Stimulated activated effector memory CD8-positive, alpha-beta T cell treated with anti-CD3 and anti-CD28 coated beads, Interleukin-12 subunit alpha, Interleukin-12 subunit beta, amount 100 ng/mL, for 72 hours (primary cell): Measurements from ENCODE around the gene LIMS2.

Experiments used
- ATAC-seq: fragments of 150-1000 bp; cut with Tn5 transposase; 2 replicates; pipeline ENCODE4 v1.10.0; 2021
- DNase-seq, 2 donors: peaks; one replicate each; pipeline ENCODE4 v3.0.0; 2021 to 2022; ENCODE audit warnings: low spot score in 2 of 2
- H3K27ac Mint-ChIP-seq: one replicate; pipeline ENCODE4 v1.8.0; 2022; ENCODE audit warnings: mild to moderate bottlenecking, mixed read lengths
- H3K36me3 Mint-ChIP-seq: one replicate; pipeline ENCODE4 v1.8.0; 2022; ENCODE audit warnings: mild to moderate bottlenecking, mixed read lengths
- H3K4me1 Mint-ChIP-seq: one replicate; pipeline ENCODE4 v1.8.0; 2022; ENCODE audit warnings: mixed read lengths
- H3K4me3 Mint-ChIP-seq: one replicate; pipeline ENCODE4 v1.8.0; 2022; ENCODE audit warnings: mild to moderate bottlenecking, mixed read lengths
- H3K9me3 Mint-ChIP-seq: one replicate; pipeline ENCODE4 v1.8.0; 2022; ENCODE audit warnings: mixed read lengths

LIMS2 gene

GRCh38 chr2:127609031-127609751 lies 66.1 kb downstream of the LIMS2 start:
- no peak overlapping the region for H3K4me3 Mint-ChIP-seq
- DNase-seq (no peak), ATAC-seq (no peak)
- H3K9me3 Mint-ChIP-seq = peaks cover 8% of the 10 kb centered on the region
- no peak overlapping the region for H3K27ac Mint-ChIP-seq
- no peaks in the 10 kb centered on the region for H3K36me3 Mint-ChIP-seq
- no peaks in the 10 kb centered on the region for H3K4me1 Mint-ChIP-seq

GRCh38 chr2:127608061-127609030 lies 67.0 kb downstream of the LIMS2 start:
- H3K4me3 Mint-ChIP-seq = no peak overlapping the region
- H3K36me3 Mint-ChIP-seq = no peaks in the 10 kb centered on the region
- no peak for DNase-seq
- ATAC-seq = no peak
- H3K27ac Mint-ChIP-seq = no peak overlapping the region
- no peaks in the 10 kb centered on the region for H3K4me1 Mint-ChIP-seq
- H3K9me3 Mint-ChIP-seq = peaks cover 7% of the 10 kb centered on the region

DNA sequence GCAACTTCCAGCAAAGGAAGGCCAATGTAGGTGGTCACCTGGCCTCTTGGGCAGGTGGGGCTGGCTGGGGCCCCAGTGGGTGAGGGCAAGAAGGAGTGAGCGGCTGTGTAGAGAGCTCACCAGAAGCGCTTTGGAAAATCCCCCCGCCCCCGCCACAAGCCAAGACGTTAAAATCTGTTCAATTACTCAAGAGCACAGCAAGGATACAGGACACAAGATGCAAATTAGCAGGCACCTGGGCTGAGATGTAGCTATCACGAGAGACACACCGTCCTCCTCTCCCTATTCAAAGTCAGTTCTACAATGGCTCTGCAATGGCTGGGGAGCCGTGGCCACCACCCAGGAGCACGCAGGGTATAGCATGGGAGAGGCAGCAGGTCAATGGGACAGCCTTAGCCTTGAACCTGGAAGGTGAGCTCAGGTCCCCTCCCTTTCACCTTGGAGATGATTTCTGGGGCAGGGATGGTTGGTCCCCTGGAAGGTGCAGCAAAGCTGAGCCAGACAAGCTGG lies 67.9 kb downstream of the LIMS2 start:
- Mint-ChIP-seq H3K9me3 (peaks cover 3% of the 10 kb centered on the region), H3K36me3 (no peaks in the 10 kb centered on the region), H3K4me1 (no peaks in the 10 kb centered on the region), H3K4me3 (no peak overlapping the region), H3K27ac (no peak overlapping the region)
- no peak for ATAC-seq
- DNase-seq = no peak

DNA sequence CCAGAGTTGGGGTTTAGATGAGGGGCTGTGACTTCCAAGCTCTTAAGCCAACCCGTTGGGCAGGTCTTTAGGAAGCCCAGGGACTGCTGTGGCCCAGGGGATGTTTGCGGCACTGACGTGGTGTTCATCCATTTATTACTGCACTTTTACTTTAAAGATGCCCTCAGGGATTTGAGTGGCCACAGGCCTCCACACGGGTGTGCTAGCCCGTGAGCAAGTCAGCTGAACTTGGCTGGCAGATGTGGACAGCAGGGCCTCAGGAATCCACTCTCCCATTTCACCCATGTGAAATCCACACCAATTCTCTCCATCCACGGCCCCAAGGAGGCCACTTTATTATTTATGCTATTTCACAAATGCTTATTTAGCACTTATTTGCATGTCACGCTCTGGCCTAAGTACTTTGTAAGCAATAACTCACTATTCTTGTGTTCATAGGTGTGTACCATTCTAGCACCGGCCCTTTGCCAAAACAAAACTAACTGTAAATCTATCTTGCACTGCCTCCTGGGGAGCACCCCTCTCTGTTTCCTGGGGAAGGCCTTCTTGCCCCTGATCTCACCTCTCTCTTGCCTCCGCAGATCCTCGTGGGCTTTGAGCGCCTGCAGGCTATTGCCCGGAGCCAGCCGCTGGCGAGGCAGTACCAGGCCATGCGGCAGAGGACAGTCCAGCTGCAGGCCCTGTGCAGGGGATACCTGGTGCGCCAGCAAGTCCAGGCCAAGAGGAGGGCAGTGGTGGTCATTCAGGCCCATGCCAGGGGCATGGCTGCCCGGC lies 68.5 kb downstream of the LIMS2 start:
- ATAC-seq (no peak), DNase-seq (no peak)
- Mint-ChIP-seq H3K4me3 (no peak overlapping the region), H3K27ac (no peak overlapping the region), H3K36me3 (no peaks in the 10 kb centered on the region), H3K9me3 (peaks cover 7% of the 10 kb centered on the region), H3K4me1 (no peaks in the 10 kb centered on the region)

- Mint-ChIP-seq H3K27ac (no peak overlapping the region), H3K36me3 (no peaks in the 10 kb centered on the region), H3K9me3 (peaks cover 4% of the 10 kb centered on the region), H3K4me1 (no peaks in the 10 kb centered on the region), H3K4me3 (no peak overlapping the region)
- no peak for DNase-seq
- no peak for ATAC-seq
These were observed 69.6 kb downstream of the LIMS2 start for GRCh38 chr2:127605691-127606263.

DNA sequence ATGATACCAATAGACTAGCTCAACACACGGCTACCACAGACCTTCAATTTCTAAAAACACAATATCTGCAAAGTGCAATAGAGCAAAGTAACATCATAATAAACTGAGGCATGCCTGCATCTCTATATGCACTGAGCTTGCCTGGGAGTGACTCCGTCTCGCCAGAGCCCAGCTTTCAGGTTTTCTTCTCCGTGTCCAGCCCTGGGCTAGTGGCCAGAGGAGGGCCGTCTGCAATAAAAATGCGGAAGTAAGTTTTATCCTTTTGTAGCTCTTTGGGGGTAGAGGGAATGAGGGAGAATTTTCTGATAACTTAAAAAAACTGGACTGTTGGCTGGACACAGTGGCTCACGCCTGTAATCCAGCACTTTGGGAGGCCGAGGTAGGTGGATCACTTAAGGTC lies 70.3 kb downstream of the LIMS2 start:
- no peaks in the 10 kb centered on the region for H3K4me1 Mint-ChIP-seq
- no peak overlapping the region for H3K4me3 Mint-ChIP-seq
- DNase-seq (no peak), ATAC-seq (no peak)
- peaks cover 4% of the 10 kb centered on the region for H3K9me3 Mint-ChIP-seq
- H3K27ac Mint-ChIP-seq = no peak overlapping the region
- H3K36me3 Mint-ChIP-seq = no peaks in the 10 kb centered on the region

DNA sequence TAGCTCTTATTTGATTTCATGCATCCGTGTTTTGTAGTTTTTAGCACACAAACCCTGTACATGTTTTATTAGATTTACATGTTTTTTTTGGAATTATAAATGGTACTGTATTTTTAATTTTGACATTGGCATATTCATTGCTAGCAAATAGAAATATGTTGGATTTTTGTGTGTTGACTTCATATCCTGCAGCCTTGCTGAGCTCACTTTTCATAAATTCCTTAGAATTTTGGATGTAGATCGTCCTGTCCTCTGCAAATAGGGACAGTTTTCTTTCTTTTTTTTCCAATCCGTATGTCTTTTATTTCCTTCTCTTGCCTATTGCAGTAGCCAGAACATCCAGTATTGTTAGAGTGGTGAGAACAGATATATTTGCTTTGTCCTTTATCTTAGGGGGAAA lies 76.1 kb downstream of the LIMS2 start:
- Mint-ChIP-seq H3K4me3 (no peak overlapping the region), H3K9me3 (peaks cover 4% of the 10 kb centered on the region), H3K36me3 (no peaks in the 10 kb centered on the region), H3K27ac (no peak overlapping the region), H3K4me1 (no peaks in the 10 kb centered on the region)
- ATAC-seq (no peak), DNase-seq (no peak)

- peaks cover 4% of the 10 kb centered on the region for H3K9me3 Mint-ChIP-seq
- no peaks in the 10 kb centered on the region for H3K4me1 Mint-ChIP-seq
- H3K4me3 Mint-ChIP-seq = no peak overlapping the region
- DNase-seq = no peak
- H3K36me3 Mint-ChIP-seq = no peaks in the 10 kb centered on the region
- H3K27ac Mint-ChIP-seq = no peak overlapping the region
- no peak for ATAC-seq
These were observed 76.6 kb downstream of the LIMS2 start for GRCh38 chr2:127598711-127599110.

DNA sequence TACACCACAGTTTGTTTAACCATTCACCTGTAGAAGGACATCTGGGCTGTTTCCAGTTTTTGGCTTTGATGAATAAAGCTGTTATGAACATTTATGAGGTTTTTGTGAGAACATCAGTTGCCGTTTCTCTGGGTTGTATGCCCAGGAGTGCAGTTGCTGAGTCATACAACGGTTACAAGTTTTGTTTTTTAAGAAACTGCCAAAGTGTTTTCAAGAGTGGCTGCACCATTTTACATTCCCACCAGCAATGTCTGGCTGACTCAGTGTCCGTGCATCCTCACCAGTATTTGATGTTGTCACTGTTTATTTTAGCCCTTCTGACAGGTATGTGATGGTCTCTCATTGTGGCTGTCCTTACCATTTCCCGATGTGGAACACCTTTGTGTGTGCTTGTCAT lies 77.3 kb downstream of the LIMS2 start:
- peaks cover 4% of the 10 kb centered on the region for H3K9me3 Mint-ChIP-seq
- ATAC-seq = no peak
- H3K27ac Mint-ChIP-seq = no peak overlapping the region
- no peak for DNase-seq
- no peak overlapping the region for H3K4me3 Mint-ChIP-seq
- no peaks in the 10 kb centered on the region for H3K4me1 Mint-ChIP-seq
- H3K36me3 Mint-ChIP-seq = no peaks in the 10 kb centered on the region

- no peaks in the 10 kb centered on the region for H3K36me3 Mint-ChIP-seq
- DNase-seq (no peak), ATAC-seq (no peak)
- H3K4me3 Mint-ChIP-seq = no peak overlapping the region
- H3K9me3 Mint-ChIP-seq = peaks cover 4% of the 10 kb centered on the region
- no peak overlapping the region for H3K27ac Mint-ChIP-seq
- no peaks in the 10 kb centered on the region for H3K4me1 Mint-ChIP-seq
These were observed 78.0 kb downstream of the LIMS2 start for GRCh38 chr2:127597046-127597983.

GRCh38 chr2:127596311-127597045 lies 78.9 kb downstream of the LIMS2 start:
- no peak overlapping the region for H3K27ac Mint-ChIP-seq
- H3K36me3 Mint-ChIP-seq = no peaks in the 10 kb centered on the region
- DNase-seq (no peak), ATAC-seq (no peak)
- H3K9me3 Mint-ChIP-seq = no peaks in the 10 kb centered on the region
- H3K4me1 Mint-ChIP-seq = no peaks in the 10 kb centered on the region
- H3K4me3 Mint-ChIP-seq = no peak overlapping the region

GRCh38 chr2:127594116-127594591 lies 81.2 kb downstream of the LIMS2 start:
- H3K4me1 Mint-ChIP-seq = no peaks in the 10 kb centered on the region
- DNase-seq (no peak), ATAC-seq (no peak)
- H3K27ac Mint-ChIP-seq = no peak overlapping the region
- no peaks in the 10 kb centered on the region for H3K9me3 Mint-ChIP-seq
- H3K4me3 Mint-ChIP-seq = no peak overlapping the region
- H3K36me3 Mint-ChIP-seq = no peaks in the 10 kb centered on the region

GRCh38 chr2:127593228-127594115 lies 81.9 kb downstream of the LIMS2 start:
- H3K9me3 Mint-ChIP-seq = no peaks in the 10 kb centered on the region
- no peak overlapping the region for H3K4me3 Mint-ChIP-seq
- H3K36me3 Mint-ChIP-seq = no peaks in the 10 kb centered on the region
- DNase-seq (no peak), ATAC-seq (no peak)
- no peaks in the 10 kb centered on the region for H3K4me1 Mint-ChIP-seq
- H3K27ac Mint-ChIP-seq = no peak overlapping the region
